Measurements from ENCODE around the gene SCAF8. TPM values are rescaled to one million over a fixed set of nuclear protein-coding genes. Genes with fewer than 3 reads are reported as not detected.

SCAF8 gene
- total RNA-seq, 1 donor from 2014 or later, result 17.6 TPM

- H3K36me3 ChIP-seq (ENCODE audit: control insufficient read depth, insufficient read depth, low read length), result no peaks in the 10 kb centered on the region
- no peak overlapping the region for H3K4me3 ChIP-seq (ENCODE audit: low read depth, low read length)
- FAIRE-seq, result no peak
- H3K27me3 ChIP-seq (ENCODE audit: control insufficient read depth, insufficient read depth, low read length), result no peaks in the 10 kb centered on the region
- no peak for DNase-seq (ENCODE audit: low read depth)
- TF ChIP-seq, protein P1, sequence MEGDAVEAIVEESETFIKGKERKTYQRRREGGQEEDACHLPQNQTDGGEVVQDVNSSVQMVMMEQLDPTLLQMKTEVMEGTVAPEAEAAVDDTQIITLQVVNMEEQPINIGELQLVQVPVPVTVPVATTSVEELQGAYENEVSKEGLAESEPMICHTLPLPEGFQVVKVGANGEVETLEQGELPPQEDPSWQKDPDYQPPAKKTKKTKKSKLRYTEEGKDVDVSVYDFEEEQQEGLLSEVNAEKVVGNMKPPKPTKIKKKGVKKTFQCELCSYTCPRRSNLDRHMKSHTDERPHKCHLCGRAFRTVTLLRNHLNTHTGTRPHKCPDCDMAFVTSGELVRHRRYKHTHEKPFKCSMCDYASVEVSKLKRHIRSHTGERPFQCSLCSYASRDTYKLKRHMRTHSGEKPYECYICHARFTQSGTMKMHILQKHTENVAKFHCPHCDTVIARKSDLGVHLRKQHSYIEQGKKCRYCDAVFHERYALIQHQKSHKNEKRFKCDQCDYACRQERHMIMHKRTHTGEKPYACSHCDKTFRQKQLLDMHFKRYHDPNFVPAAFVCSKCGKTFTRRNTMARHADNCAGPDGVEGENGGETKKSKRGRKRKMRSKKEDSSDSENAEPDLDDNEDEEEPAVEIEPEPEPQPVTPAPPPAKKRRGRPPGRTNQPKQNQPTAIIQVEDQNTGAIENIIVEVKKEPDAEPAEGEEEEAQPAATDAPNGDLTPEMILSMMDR (IDR thresholded peaks at IDR 0.05; ENCODE audit: insufficient read depth, low read length, severe bottlenecking), result no peak
Observed at GRCh38 chr6:154690857-154691256, 42.4 kb upstream of the SCAF8 start.

GRCh38 chr6:154696661-154697060, 36.6 kb upstream of the SCAF8 start:
- DNase-seq (ENCODE audit: low read depth) (no peak), FAIRE-seq (no peak)
- TF ChIP-seq, protein P1 (IDR thresholded peaks at IDR 0.05; ENCODE audit: insufficient read depth, low read length, severe bottlenecking), result no peak
- no peaks in the 10 kb centered on the region for H3K27me3 ChIP-seq (ENCODE audit: control insufficient read depth, insufficient read depth, low read length)
- no peaks in the 10 kb centered on the region for H3K36me3 ChIP-seq (ENCODE audit: control insufficient read depth, insufficient read depth, low read length)
- H3K4me3 ChIP-seq (ENCODE audit: low read depth, low read length), result no peak overlapping the region

DNA sequence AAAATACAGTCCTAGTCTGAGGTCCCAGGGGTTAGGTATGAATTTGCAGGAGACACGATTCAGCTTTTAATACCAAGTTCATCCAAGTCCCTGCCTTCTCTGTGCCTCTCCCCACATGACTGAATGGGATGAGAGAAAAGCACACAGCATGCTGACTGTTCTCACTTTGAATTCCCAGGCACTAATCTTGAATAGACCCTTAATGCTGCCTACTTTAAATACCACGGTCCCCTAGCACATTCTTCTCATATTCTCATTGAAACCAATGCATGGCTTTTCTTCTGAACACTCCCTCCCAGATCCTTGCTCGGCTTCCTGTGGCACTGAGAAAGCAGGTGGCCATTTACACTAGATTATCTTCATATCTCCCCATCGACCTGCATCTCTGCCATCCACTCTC, 30.1 kb upstream of the SCAF8 start:
- no peak for FAIRE-seq
- H3K4me3 ChIP-seq (ENCODE audit: low read depth, low read length), result no peak overlapping the region
- TF ChIP-seq, protein P1 (IDR thresholded peaks at IDR 0.05; ENCODE audit: insufficient read depth, low read length, severe bottlenecking), result no peak

GRCh38 chr6:154705471-154706113, 27.6 kb upstream of the SCAF8 start:
- TF ChIP-seq, protein P1 (IDR thresholded peaks at IDR 0.05; ENCODE audit: insufficient read depth, low read length, severe bottlenecking), result no peak
- no peaks in the 10 kb centered on the region for H3K36me3 ChIP-seq (ENCODE audit: control insufficient read depth, insufficient read depth, low read length)
- no peaks in the 10 kb centered on the region for H3K27me3 ChIP-seq (ENCODE audit: control insufficient read depth, insufficient read depth, low read length)
- H3K4me3 ChIP-seq (ENCODE audit: low read depth, low read length), result no peak overlapping the region
- DNase-seq (ENCODE audit: low read depth) (no peak), FAIRE-seq (no peak)

More for the DNA sequence above, 30.1 kb upstream of the SCAF8 start:
- DNase-seq (ENCODE audit: low read depth), result no peak
- no peaks in the 10 kb centered on the region for H3K36me3 ChIP-seq (ENCODE audit: control insufficient read depth, insufficient read depth, low read length)
- H3K27me3 ChIP-seq (ENCODE audit: control insufficient read depth, insufficient read depth, low read length), result no peaks in the 10 kb centered on the region

- Histone ChIP-seq H3K4me3 (ENCODE audit: low read depth, low read length) (no peak overlapping the region), H3K27me3 (ENCODE audit: control insufficient read depth, insufficient read depth, low read length) (no peaks in the 10 kb centered on the region), H3K36me3 (ENCODE audit: control insufficient read depth, insufficient read depth, low read length) (no peaks in the 10 kb centered on the region)
- TF ChIP-seq, protein P1 (IDR thresholded peaks at IDR 0.05; ENCODE audit: insufficient read depth, low read length, severe bottlenecking), result no peak
- no peak for FAIRE-seq
- DNase-seq (ENCODE audit: low read depth), result no peak
Observed at GRCh38 chr6:154706389-154706788, 26.8 kb upstream of the SCAF8 start.

- FAIRE-seq (no peak), DNase-seq (ENCODE audit: low read depth) (no peak)
- TF ChIP-seq, protein P1 (IDR thresholded peaks at IDR 0.05; ENCODE audit: insufficient read depth, low read length, severe bottlenecking), result no peak
- H3K27me3 ChIP-seq (ENCODE audit: control insufficient read depth, insufficient read depth, low read length), result no peaks in the 10 kb centered on the region
- no peaks in the 10 kb centered on the region for H3K36me3 ChIP-seq (ENCODE audit: control insufficient read depth, insufficient read depth, low read length)
- H3K4me3 ChIP-seq (ENCODE audit: low read depth, low read length), result no peak overlapping the region
Observed at GRCh38 chr6:154709621-154710020, 23.6 kb upstream of the SCAF8 start.

Data from bronchial epithelial cell (primary cell).